Lower leg skin (tissue), 3 donors: ENCODE measurements around the gene DUSP22.

Source experiments
- POLR2A ChIP-seq, 2 donors: fragments of 450-650 bp; IDR thresholded peaks; one replicate each; pipeline ENCODE4 v1.6.1; 2016 to 2017; ENCODE audit warnings: antibody characterized with exemption in 2 of 2, mild to moderate bottlenecking in 1 of 2, moderate library complexity in 1 of 2
- TF ChIP-seq, protein P1 (sequence below), 3 donors: fragments of 450-650 bp; IDR thresholded peaks; one replicate each; pipeline ENCODE4 v1.5.1; 2016; ENCODE audit warnings: antibody characterized with exemption in 3 of 3, mild to moderate bottlenecking in 3 of 3, moderate library complexity in 2 of 3

DNA sequence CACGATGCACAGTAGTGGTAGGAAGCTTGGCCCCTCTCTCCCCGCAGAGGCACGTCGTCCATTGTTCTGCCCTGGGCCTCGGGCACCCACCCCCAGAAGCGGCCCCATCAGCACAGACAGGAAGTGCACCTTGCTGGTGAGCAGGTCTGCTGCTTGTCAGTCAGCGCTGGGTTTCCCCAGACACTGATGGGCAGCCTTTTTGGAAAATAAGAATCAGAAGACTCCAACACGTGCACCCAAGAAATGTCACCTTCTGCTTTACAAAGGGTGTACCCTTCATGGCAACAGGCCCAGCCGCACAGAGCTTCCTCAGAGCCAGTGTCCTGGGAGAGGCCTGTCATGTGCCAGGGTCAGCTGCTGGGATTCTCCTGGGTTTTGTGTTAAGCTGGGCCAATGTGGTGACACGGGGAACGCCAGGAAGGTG lies 64.6 kb downstream of the DUSP22 start:
- TF ChIP-seq, protein P1, sequence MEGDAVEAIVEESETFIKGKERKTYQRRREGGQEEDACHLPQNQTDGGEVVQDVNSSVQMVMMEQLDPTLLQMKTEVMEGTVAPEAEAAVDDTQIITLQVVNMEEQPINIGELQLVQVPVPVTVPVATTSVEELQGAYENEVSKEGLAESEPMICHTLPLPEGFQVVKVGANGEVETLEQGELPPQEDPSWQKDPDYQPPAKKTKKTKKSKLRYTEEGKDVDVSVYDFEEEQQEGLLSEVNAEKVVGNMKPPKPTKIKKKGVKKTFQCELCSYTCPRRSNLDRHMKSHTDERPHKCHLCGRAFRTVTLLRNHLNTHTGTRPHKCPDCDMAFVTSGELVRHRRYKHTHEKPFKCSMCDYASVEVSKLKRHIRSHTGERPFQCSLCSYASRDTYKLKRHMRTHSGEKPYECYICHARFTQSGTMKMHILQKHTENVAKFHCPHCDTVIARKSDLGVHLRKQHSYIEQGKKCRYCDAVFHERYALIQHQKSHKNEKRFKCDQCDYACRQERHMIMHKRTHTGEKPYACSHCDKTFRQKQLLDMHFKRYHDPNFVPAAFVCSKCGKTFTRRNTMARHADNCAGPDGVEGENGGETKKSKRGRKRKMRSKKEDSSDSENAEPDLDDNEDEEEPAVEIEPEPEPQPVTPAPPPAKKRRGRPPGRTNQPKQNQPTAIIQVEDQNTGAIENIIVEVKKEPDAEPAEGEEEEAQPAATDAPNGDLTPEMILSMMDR (IDR thresholded peaks at IDR 0.05), result no peak
- TF ChIP-seq POLR2A (IDR thresholded peaks at IDR 0.05), result no peak
